CD4-positive, alpha-beta T cell treated with Interleukin-17A for 4 hours (primary cell): ENCODE results near the gene SLC1A5.
"Not testable (repeated sequence)": the region's sequence is repeated elsewhere in the genome, so short reads cannot be mapped to it uniquely, and the experiment has no call there.

Source experiments
- DNase-seq: peaks from one replicate; pipeline ENCODE4 v3.0.0-alpha.2; 2020; ENCODE audit warnings: mixed read lengths

Gene SLC1A5

DNA sequence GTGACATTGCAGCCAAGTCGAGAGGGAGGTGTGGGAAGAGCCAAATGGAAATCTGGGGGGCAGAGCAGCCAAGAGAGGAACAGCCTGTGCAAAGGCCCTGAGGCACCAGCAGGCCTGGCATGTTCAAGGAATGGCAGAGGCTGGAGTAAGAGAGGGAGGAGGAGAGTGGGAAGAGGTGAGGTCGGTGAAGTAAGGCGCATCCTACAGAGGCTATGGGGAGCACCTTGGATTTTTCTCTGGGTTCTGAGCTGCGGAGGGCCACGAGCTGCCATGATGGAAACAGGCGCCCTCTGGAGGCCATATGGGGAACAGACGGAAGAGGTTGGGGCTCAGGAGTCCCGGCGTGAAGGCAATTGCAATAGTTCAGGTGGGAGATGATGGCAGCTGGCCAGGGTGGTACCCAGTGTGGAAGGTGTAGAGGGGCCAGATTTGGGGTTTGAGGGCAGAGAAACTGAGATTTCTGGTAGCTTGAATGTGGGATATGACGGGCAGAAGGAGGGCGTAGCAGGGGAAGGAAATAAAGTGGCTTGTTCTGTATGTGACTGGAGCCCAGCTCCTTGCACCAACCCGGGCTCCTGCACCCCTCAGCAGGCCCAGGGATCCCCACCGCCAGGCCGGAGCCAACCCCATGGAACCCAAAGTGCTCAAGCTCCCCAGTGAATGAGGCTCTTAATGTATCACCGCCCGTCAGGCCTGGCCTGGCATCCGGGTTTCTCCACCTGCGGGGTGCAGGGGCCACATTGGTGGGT lies 21.7 kb downstream of the SLC1A5 start:
- peak; percentile 68 for DNase-seq

DNA sequence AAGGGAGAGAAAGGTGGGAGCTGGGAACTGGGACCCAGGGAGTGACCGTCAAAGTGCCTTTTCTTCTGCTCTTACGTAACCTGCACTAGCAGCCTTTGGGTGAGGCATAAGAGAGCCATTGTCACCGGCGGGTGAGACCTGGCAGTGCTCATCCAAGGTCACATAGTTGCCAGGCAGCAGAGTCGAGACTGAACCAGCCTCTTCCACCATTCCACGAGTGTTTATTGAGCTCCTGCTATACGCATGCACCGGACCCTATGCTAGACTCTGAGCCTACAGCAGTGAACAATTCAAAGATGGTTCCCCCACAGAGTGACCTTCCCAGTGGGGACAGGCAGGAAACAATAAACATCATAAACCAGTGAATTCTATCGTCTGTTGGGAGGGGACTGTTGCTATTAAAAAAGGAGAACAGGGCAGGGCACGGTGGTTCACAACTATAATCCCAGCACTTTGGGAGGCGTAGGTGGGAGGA lies 23.5 kb downstream of the SLC1A5 start:
- no peak for DNase-seq

DNA sequence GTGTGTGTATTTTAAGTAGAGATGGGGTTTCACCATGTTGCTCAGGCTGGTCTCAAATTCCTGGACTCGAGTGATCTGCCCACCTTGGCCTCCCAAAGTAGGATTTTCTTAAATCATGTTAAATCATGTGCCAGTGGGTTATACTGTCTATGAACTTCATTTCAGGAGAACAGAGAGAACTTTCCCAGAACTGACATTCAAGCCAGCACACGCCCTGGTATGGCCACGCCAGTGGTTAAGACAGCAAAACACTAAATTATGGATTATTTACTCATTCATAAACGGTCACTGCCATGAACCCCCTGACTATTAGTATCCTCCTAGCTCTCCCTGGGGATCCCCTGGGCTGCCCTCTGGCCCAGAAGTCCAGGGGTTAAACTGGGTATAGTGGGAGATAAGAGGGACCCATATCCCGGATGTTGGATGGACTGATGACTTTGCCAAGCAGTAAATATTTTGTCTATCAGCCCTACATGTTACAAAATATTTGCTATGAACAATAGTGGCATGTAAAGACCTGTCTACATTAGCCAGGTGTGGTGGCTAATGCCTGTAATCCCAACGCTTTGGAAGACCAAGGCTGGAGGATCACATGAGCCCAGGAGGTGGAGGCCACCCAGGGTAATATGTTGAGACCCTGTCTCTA lies 26.0 kb downstream of the SLC1A5 start:
- no peak for DNase-seq

DNA sequence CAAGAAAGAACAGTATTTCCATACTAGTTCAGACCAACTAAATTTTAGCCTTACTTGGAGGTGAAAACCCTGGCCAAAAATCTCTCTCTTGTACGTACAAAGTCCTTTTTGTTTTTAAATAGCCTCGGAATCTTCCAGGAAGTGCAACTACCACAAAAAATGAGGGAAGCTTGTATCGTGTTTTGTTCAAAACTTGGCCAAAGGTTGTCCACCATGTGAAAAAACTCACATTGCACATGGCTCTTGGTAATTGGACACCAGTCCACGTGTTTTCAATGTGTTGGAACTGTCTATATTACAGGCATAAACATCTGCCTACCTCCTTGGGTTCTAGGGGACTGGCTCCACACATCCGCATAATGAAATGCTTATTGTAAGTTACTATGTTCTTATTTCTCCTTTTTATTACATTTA lies 27.0 kb downstream of the SLC1A5 start:
- no peak for DNase-seq

DNA sequence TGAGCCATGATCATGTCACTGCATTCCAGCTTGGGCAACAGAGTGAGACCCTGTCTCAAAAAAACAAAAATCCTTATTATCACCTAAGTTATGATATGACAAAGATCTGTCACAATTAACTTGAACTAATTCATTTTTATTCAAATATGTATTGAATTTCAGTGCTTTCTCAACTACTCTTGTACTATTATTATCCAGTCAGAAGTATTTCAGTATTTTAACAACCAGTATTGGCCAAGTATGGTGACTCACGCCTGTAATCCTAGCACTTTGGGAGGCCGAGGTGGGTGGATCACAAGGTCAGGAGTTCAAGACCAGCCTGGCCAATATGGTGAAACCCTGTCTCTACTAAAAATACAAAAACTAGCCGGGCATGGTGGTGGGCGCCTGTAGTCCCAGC lies 27.5 kb downstream of the SLC1A5 start:
- DNase-seq, result not testable (repeated sequence)

DNA sequence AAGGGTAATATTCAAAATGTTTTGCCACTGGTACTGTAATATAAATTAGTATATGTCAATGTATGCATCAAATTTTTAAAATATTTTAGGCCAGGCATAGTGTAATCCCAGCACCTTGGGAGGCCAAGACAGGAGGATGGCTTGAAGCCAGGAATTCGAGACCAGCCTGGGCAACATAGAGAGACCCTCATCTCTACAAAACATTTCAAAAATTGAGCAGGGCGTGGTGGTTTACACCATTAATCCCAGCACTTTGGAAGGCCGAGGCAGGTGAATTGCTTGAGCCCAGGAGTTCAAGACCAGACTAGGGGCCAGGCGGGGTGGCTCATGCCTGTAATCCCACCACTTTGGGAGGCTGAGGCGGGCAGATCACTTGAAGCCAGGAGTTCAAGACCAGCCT lies 28.0 kb downstream of the SLC1A5 start:
- no peak for DNase-seq

DNA sequence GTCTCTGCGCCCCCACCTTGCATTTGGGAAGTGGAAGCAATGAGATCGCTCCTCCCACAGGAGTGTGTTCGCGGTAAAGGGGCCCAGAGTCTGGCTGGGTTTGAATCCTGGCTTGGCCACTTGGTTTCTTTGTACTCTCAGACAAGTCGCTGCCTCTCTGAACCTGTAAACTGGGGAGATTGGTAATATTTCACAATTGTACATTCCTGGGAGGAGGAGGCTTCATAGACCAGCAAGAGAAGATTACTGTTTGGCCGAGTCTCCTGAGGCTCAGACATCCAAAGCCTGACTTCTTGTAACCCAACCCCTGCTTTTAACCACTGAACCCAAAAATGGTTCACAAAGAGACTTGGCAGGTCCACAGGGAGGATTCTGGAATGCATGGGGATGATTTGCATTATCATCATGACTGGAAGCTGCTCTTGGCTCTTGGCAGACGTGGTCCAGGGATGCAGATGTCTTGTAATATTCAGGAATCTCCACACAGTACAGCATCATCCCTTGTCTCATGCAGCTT lies 28.5 kb downstream of the SLC1A5 start:
- no peak for DNase-seq

DNA sequence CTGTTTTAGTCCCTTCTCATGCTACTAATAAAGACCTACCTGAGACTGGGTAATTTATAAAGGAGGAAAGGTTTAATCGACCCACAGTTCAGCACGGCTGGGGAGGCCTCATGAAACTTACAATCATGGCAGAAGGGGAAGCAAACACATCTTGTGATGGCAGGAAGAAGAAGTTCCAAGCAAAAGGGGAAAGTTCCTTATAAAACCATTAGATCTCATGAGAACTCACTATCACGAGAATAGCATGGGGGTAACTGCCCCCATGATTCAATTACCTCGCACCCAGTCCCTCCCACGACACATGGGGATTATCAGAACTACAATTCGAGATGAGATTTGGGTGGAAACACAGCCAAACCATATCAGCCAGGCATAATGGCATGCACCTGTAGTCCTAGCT lies 29.2 kb downstream of the SLC1A5 start:
- no peak for DNase-seq

DNA sequence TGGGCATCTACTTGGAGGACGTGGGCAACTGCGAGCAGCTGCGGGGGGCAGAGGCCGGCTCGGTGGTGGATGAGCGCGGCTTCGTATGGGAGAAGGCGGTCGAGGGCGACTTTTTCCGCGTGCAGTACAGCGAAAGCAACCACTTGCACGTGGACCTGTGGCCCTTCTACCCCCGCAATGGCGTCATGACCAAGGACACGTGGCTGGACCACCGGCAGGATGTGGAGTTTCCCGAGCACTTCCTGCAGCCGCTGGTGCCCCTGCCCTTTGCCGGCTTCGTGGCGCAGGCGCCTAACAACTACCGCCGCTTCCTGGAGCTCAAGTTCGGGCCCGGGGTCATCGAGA lies 31.9 kb downstream of the SLC1A5 start:
- no peak for DNase-seq

DNA sequence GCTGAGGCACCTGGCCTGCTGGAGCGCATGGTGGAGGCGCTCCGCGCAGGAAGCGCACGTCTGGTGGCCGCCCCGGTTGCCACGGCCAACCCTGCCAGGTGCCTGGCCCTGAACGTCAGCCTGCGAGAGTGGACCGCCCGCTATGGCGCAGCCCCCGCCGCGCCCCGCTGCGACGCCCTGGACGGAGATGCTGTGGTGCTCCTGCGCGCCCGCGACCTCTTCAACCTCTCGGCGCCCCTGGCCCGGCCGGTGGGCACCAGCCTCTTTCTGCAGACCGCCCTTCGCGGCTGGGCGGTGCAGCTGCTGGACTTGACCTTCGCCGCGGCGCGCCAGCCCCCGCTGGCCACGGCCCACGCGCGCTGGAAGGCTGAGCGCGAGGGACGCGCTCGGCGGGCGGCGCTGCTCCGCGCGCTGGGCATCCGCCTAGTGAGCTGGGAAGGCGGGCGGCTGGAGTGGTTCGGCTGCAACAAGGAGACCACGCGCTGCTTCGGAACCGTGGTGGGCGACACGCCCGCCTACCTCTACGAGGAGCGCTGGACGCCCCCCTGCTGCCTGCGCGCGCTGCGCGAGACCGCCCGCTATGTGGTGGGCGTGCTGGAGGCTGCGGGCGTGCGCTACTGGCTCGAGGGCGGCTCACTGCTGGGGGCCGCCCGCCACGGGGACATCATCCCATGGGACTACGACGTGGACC lies 32.4 kb downstream of the SLC1A5 start:
- DNase-seq, result no peak

DNA sequence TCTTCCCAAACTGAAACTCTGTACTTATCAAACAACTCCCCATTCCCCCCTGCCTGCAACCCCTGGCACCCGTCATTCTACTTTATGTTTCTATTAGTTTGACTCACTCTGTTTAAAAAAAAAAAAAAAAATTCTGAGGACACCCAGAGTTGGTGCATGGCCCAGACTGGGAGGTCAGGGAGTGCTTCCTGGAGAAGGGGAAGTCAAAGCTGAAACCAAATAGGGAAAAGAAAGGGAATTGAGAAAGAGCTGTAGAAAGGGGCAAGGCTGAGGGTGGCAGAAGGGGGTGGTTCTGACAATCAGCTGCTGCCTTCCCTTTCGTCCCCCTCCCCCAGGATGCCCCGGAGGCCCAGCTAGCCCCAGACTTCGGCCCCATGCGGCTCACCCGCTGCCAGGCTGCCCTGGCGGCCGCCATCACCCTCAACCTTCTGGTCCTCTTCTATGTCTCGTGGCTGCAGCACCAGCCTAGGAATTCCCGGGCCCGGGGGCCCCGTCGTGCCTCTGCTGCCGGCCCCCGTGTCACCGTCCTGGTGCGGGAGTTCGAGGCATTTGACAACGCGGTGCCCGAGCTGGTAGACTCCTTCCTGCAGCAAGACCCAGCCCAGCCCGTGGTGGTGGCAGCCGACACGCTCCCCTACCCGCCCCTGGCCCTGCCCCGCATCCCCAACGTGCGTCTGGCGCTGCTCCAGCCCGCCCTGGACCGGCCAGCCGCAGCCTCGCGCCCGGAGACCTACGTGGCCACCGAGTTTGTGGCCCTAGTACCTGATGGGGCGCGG lies 33.1 kb downstream of the SLC1A5 start:
- no peak for DNase-seq

DNA sequence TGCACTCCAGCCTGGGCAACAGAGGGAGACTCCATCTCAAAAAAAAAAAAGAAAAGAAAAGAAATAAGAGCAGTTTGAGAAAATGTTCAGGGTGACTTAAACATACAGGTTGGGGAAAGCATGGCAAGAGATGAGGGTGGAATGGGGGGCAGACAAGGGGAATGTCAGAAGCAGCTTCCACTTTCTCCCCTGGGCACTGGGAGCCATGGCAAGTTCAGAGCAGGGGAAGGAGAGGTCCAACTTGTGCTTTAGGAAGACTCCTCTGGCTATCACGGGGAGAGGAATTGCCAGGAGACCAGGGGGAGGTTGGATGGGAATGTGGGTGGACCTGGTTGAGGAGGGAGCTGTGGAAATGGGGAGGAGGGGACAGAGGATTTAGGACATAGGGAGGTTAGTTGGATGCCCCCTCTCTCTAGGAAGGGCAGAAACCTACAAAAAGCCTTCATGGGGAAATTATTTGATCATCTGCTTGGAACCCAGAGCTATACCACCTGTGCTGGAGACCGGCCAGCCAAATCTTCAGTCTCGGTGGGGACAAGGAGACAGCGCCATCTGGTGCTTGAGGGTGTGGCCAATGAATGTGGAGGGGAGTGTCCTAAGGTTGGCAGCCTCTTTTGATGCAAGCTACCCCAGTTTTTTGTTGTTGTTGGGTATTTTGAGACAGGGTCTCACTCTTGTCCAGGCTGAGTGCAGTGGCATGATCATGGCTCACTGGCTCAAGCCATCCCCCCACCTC lies 34.8 kb downstream of the SLC1A5 start:
- peak; percentile 75 for DNase-seq

DNA sequence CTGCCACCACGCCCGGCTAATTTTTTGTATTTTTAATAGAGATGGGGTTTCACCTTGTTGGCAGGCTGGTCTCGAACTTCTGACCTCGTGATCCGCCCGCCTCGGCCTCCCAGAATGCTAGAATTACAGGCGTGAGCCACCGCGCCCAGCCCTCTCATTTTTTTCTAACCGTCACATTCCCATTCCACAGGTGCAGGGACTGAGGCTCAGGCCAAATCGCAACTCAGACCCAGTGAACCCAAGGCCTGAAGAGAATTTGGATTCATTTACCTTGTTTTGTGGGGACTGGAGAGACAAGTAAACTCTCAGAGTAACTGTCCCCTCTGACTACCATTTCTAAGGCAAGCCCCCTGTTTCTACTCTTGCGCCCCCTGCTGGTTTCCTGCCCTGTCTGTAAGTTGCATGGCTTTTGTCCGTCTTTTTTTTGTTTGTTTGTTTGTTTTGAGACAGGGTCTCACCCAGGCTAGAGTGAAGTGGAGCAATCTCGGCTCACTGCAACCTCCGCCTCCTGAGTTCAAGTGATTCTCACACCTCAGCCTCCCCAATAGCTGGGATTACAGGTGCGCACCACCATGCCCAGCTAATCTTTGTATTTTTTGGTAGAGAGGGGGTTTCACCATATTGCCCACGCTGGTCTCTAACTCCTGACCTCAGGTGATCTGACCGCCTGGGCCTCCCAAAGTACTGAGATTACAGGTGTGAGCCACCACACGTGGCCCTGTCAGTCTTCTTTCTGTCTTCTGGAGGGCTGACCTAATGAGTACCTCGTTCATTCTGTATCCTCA lies 39.9 kb downstream of the SLC1A5 start:
- peak; percentile 85 for DNase-seq

DNA sequence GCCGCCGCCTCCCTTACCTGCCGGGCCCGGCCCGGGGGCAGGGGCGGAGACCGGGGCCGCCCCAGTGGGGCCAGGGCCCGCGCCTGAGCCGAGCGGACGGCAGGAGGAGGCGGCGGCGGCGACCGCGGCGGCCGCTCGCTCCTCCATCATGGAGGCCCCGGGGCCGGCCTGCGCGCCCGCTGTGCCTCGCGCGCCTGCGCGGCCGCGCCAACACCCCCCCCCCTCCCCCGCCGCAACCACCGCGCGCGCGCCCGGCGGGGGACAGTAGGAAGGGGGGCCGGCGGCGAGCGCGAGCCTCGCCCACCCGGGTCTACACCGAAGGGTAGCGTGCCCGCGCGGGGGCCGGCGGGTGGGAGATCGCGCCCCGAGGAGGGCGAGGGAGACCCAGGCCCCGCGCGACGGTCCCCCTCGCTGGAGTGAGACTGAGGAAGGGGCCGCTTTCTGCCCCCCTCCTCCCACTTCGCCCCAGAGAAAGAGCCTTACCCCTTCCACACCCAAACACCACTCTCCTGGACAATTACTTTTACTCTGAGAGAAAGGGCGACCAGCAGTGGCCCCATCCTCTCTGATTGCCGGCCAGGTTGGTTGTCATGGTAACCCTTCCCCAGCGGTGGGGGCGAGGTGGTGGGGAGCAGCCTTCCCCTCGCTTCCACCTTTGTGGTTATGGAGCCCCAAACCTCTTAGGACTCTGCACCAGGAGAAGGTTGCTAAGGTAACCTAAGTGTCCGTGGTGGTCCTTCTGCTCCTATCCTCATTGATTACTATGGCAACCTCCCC lies 41.9 kb downstream of the SLC1A5 start, which contains the start of gene STRN4:
TSS of gene STRN4 (minus strand) at position 170 of the 777 bp plus-strand sequence. CDS start at position 150, 20 bp downstream.
- peak; percentile 78 for DNase-seq

DNA sequence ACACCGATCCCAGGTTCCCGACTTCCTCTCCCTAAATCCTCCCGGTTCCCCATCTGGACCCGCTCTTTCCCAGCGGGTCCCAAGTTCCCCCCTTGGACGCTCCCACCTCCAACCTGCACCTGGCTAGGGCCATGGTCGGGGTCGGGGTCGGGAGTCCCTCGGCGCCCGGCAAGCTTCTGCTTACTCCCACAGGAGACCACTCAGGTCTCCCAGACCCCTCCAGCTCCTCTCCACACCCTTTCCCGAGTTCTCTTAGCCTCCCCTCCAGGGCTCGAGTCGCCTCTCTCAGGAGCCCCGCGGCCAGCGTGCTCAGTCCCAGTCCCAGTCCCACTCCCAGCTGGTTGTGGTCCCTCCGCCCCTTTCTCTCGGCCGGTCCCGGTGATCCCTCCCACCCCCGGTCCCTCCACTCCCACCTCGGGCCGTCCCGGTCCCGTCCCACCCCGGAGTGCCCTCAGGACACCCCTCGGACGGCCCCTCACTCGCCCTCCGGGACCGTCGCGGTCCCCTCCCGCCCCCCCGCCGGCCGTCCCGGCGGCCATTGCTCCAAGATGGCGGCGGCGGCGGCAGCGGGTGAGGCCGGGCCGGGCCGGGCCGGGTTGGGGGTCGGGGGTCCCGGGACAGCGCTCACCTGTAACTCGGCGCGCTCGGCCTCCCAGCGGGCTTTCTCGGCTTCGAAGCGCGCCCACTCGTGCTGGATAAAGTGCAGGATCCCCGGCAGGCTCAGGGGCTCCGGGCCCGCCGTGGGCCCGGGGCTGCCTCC lies 42.7 kb downstream of the SLC1A5 start, which contains the start of gene FKRP:
TSS of gene FKRP (plus strand) at position 537 of the 760 bp plus-strand sequence. CDS start 9,394 bp downstream, outside the sequence.
- peak; percentile 48 for DNase-seq

DNA sequence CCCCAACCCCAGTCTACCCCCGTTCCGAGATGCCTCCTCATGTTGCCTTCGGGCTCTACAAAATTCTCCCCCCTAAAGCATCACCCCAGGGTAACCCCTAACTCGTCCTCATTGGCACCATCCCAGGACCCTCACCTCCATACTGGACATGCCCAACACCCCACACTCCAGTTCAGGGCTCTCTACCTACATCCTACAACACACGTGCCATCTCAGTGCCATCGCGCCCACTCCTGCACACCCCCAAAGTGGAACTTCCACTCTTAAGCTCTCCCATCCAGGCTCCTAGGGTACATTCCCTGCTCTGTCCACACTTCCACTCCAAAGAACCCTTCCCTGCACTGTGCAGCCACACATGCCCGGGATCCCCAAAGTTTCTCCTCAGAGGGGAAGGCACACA lies 43.4 kb downstream of the SLC1A5 start:
- DNase-seq, result no peak

DNA sequence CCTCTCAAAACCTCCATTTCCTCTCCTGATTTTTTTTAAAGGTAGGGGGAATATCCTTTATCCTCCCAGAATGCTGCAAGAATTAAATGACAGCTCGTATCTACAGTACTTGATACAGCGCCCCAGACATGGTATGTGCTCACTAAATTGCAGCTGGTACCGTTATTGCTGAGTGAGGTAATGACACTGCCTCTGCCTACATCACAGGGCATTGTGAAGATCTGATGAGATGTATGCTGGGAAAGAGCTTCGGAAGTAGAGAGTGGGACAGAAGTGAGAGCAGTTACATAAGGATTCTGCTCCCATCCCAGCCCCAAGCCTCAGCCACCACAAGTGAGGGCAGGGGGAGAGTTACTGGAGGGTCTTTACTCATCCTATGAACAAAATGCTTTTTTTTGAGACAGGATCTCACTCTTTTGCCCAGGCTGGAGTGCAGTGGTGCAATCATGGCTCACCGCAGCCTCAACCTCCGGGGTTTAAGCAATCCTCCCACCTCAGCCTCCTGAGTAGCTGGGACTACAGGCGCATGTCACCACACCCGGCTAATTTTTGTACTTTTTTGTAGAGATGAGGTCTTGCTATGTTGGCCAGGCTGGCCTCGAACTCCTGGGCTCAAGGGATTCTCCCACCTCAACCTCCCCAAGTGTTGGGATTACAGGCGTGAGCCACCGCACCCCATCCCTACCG lies 44.2 kb downstream of the SLC1A5 start:
- DNase-seq, result no peak

DNA sequence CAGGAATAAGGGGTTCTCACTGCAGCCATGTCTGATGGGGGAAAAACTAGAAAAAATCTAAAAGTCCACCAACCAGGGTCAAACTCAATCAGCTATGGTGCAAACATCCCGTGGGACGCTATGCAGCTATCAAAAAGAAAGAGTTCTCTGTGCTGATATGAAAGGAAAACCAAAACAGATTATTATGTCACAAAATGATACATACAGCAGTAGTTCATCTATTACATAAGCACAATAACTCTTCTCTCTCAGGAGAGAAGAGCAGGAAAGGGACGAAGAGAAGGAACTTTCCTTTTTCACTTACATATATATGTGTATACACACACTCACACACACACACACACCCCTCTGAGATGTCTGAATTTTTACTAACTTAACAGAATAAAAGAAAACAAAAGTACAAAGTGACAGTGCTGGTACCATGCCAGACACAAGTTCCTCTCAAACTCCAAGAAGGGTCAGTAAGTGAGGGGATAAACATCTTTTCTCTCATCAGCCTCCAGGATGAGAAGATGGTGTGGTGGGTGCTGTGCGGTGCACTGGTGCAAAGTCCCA lies 45.4 kb downstream of the SLC1A5 start:
- DNase-seq, result no peak

DNA sequence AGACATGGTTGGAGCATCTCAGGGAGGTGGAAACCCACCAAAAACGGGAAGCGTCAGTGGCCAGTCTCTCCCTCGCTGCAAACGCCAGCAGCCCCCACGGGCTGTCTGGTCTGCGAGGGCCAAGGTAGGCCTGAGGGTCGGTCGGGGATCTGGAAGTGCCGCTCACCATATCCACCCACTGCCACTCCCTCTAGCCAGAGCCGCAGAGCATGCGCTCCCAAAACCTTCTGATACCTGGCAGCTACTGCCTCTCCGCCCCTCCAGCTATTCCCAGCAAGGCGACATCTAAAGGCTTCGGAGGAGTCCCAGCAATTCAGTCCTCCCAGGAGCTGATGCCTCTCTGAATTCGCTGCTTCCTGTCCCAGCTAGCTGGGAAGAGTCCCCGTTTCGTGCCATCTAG lies 46.9 kb downstream of the SLC1A5 start:
- DNase-seq, result no peak
